IMR-90 (cell line): ENCODE measurements around the gene ZNF548. TPM values are rescaled to one million over a fixed set of nuclear protein-coding genes. Genes with fewer than 3 reads are reported as not detected.

ENCODE experiments used
- ATAC-seq: fragments of 200-7000 bp; cut with Tn5 transposase; 2 replicates; pipeline ENCODE4 v1.9.1; 2020; ENCODE audit warnings: low read depth, mild to moderate bottlenecking, moderate library complexity
- BruUV-seq: library from RNA; stranded (reverse); fragments of 400-500 nt; replicated peaks from 2 replicates; lab custom pipeline; 2021; lab: Mats Ljungman, UMichigan
- CTCF ChIA-PET: fragments of 300-600 bp; formaldehyde crosslinking; extraction: SDS; loops from one replicate; lab custom pipeline; 2021; ENCODE audit warnings: antibody characterized with exemption; lab: Yijun Ruan, JAX
- POLR2A ChIA-PET: fragments of 300-600 bp; sonication (Branson Sonifier 250); formaldehyde crosslinking; loops from one replicate; lab custom pipeline; 2022; ENCODE audit warnings: antibody characterized with exemption; ENCODE audit not compliant: unreplicated experiment; lab: Charles Lee
- DNase-seq: peaks from one replicate; pipeline ENCODE4 v3.0.0; 2013
- H2AFZ ChIP-seq: replicated peaks from 2 replicates; pipeline ENCODE3; 2013; ENCODE audit warnings: low read length, mild to moderate bottlenecking; ENCODE audit not compliant: poor library complexity
- H2AK5ac ChIP-seq: 2 replicates; pipeline ENCODE4 v1.6.1; 2013; ENCODE audit warnings: low read depth, low read length, inconsistent platforms
- H2AK9ac ChIP-seq: replicated peaks from 2 replicates; pipeline ENCODE3; 2013; ENCODE audit warnings: mild to moderate bottlenecking, low read depth, low read length, moderate library complexity; ENCODE audit not compliant: poor library complexity
- H2BK120ac ChIP-seq: 2 replicates; pipeline ENCODE4 v1.6.1; 2013; ENCODE audit warnings: low read depth, low read length, inconsistent platforms
- H2BK15ac ChIP-seq: 3 replicates; pipeline ENCODE4 v1.6.1; 2013; ENCODE audit warnings: low read depth, low read length, inconsistent platforms
- H2BK20ac ChIP-seq: 2 replicates; pipeline ENCODE4 v1.6.1; 2013; ENCODE audit warnings: low read depth, mild to moderate bottlenecking, inconsistent platforms, low read length, moderate library complexity
- H2BK5ac ChIP-seq: 2 replicates; pipeline ENCODE4 v1.6.1; 2013; ENCODE audit warnings: mild to moderate bottlenecking, low read depth, low read length, inconsistent platforms; ENCODE audit not compliant: poor library complexity, severe bottlenecking
- H3K14ac ChIP-seq: replicated peaks from 2 replicates; pipeline ENCODE4 v1.6.1; 2013; ENCODE audit warnings: low read depth, low read length, inconsistent platforms
- H3K18ac ChIP-seq: 2 replicates; pipeline ENCODE4 v1.6.1; 2013; ENCODE audit warnings: low read depth, low read length, control low read depth
- H3K23ac ChIP-seq: 2 replicates; pipeline ENCODE4 v1.6.1; 2013; ENCODE audit warnings: low read depth, low read length, inconsistent platforms
- H3K27ac ChIP-seq: 2 replicates; pipeline ENCODE4 v1.5.1; 2013; ENCODE audit warnings: mild to moderate bottlenecking, control low read depth, low read length; ENCODE audit not compliant: insufficient read depth
- H3K27me3 ChIP-seq: 2 replicates; pipeline ENCODE4 v1.6.1; 2013; ENCODE audit warnings: low read length; ENCODE audit not compliant: control insufficient read depth, insufficient read depth
- H3K36me3 ChIP-seq: 2 replicates; pipeline ENCODE4 v1.6.1; 2013; ENCODE audit warnings: low read length, mixed read lengths; ENCODE audit not compliant: control insufficient read depth, insufficient read depth
- H3K4ac ChIP-seq: 2 replicates; pipeline ENCODE4 v1.6.1; 2013; ENCODE audit warnings: low read depth, low read length, inconsistent platforms
- H3K4me1 ChIP-seq: 2 replicates; pipeline ENCODE4 v1.6.1; 2013; ENCODE audit warnings: low read length, mixed read lengths; ENCODE audit not compliant: control insufficient read depth, insufficient read depth
- H3K4me2 ChIP-seq: 2 replicates; pipeline ENCODE4 v1.6.1; 2013; ENCODE audit warnings: low read depth, mild to moderate bottlenecking, control low read depth, low read length, moderate library complexity
- H3K4me3 ChIP-seq: 2 replicates; pipeline ENCODE4 v1.5.1; 2013; ENCODE audit warnings: low read depth, mild to moderate bottlenecking, control low read depth, low read length, moderate library complexity; ENCODE audit not compliant: insufficient read depth
- H3K56ac ChIP-seq: 2 replicates; pipeline ENCODE4 v1.6.1; 2013; ENCODE audit warnings: low read length, inconsistent platforms; ENCODE audit not compliant: insufficient read depth; ENCODE audit errors: extremely low read depth
- H3K79me1 ChIP-seq, 2 experiments: 2 replicates each; pipeline ENCODE4 v1.6.1; 2013; ENCODE audit warnings: low read length in 2 of 2, inconsistent platforms in 1 of 2, low read depth in 1 of 2
- H3K9ac ChIP-seq: 2 replicates; pipeline ENCODE4 v1.6.1; 2013; ENCODE audit warnings: low read depth, low read length, control low read depth
- H3K9me1 ChIP-seq: 2 replicates; pipeline ENCODE4 v1.6.1; 2013; ENCODE audit warnings: low read length, inconsistent platforms; ENCODE audit not compliant: insufficient read depth
- H3K9me3 ChIP-seq: 2 replicates; pipeline ENCODE4 v1.6.1; 2013; ENCODE audit warnings: low read length; ENCODE audit not compliant: control insufficient read depth, insufficient read depth
- H4K20me1 ChIP-seq: 2 replicates; pipeline ENCODE4 v1.6.1; 2013; ENCODE audit warnings: low read length, inconsistent platforms; ENCODE audit not compliant: insufficient read depth
- H4K5ac ChIP-seq: 2 replicates; pipeline ENCODE4 v1.6.1; 2013; ENCODE audit warnings: mild to moderate bottlenecking, low read depth, low read length, control low read depth
- H4K8ac ChIP-seq, 2 experiments: 2 replicates each; pipeline ENCODE4 v1.6.1; 2013; ENCODE audit warnings: low read depth in 2 of 2, low read length in 2 of 2, control low read depth in 1 of 2, inconsistent platforms in 1 of 2
- H4K91ac ChIP-seq: 2 replicates; pipeline ENCODE4 v1.6.1; 2013; ENCODE audit warnings: low read depth, low read length, inconsistent platforms; ENCODE audit not compliant: insufficient read depth
- BHLHE40 ChIP-seq: fragments of 150-350 bp; IDR thresholded peaks from 2 replicates; pipeline ENCODE4 v1.6.1; 2016; ENCODE audit warnings: mild to moderate bottlenecking, low read depth, low read length
- CEBPB ChIP-seq: IDR thresholded peaks from 2 replicates; pipeline ENCODE4 v1.6.1; 2012; ENCODE audit warnings: low read depth, low read length, improper control_type of control experiment
- CHD1 ChIP-seq: IDR thresholded peaks from 2 replicates; pipeline ENCODE4 v1.6.1; 2012; ENCODE audit warnings: low read depth, low read length, improper control_type of control experiment
- ELK1 ChIP-seq: fragments of 150-350 bp; IDR thresholded peaks from 2 replicates; pipeline ENCODE4 v1.6.1; 2016; ENCODE audit warnings: low read depth, mild to moderate bottlenecking, low read length, moderate library complexity, borderline replicate concordance
- MAZ ChIP-seq: IDR thresholded peaks from 2 replicates; pipeline ENCODE4 v1.6.1; 2012; ENCODE audit warnings: low read depth, mild to moderate bottlenecking, low read length, improper control_type of control experiment, moderate library complexity, borderline replicate concordance
- MXI1 ChIP-seq: IDR thresholded peaks from 2 replicates; pipeline ENCODE4 v1.6.1; 2012; ENCODE audit warnings: low read depth, mild to moderate bottlenecking, low read length, moderate library complexity, borderline replicate concordance
- NFE2L2 ChIP-seq: fragments of 150-350 bp; IDR thresholded peaks from 2 replicates; pipeline ENCODE4 v1.6.1; 2016; ENCODE audit warnings: low read depth, mild to moderate bottlenecking, low read length
- POLR2A ChIP-seq: IDR thresholded peaks from 2 replicates; pipeline ENCODE4 v1.6.1; 2012; ENCODE audit warnings: mild to moderate bottlenecking, low read depth, low read length
- RAD21 ChIP-seq: IDR thresholded peaks from 2 replicates; pipeline ENCODE4 v1.6.1; 2012; ENCODE audit warnings: low read length, improper control_type of control experiment
- RFX5 ChIP-seq: IDR thresholded peaks from 2 replicates; pipeline ENCODE4 v1.8.0; 2012; ENCODE audit warnings: low read depth, mild to moderate bottlenecking, low read length, moderate library complexity
- USF2 ChIP-seq: fragments of 150-350 bp; IDR thresholded peaks from 2 replicates; pipeline ENCODE4 v1.6.1; 2017; ENCODE audit warnings: mild to moderate bottlenecking, antibody characterized with exemption, low read length, low read depth
- WGBS, 2 experiments: methylation state at CpG; one replicate each; pipeline versions ENCODE4 v1.1.5 to v1.1.7; 2013; ENCODE audit warnings: missing lambda C conversion rate in 2 of 2; ENCODE audit not compliant: insufficient read length in 1 of 2; ENCODE audit errors: extremely low coverage in 2 of 2; 5-methylcytosine and 5-hydroxymethylcytosine counted together
- dilution Hi-C: fragments of 300-500 bp; cut with HindIII; formaldehyde crosslinking; loops from one replicate; pipeline ENCODE4 v1.14.3; 2018; ENCODE audit warnings: low sequenced_read_pairs; ENCODE audit not compliant: unreplicated experiment
- in situ Hi-C: fragments of 300-500 bp; cut with MboI; formaldehyde crosslinking; loops from 3 replicates; pipeline ENCODE4 v1.14.3; 2019; ENCODE audit warnings: low sequenced_read_pairs, inconsistent platforms, mixed read lengths
- intact Hi-C: fragments of 100-400 bp; cut with micrococcal nuclease; formaldehyde crosslinking; loops from 2 replicates; pipeline ENCODE4 v1.10.0; 2022
- polyA plus RNA-seq, 3 experiments: library from polyadenylated mRNA; depleted of rRNA; stranded (reverse); fragments of >200 nt; gene quantifications; 2 replicates each; pipeline ENCODE4 v1.2.3, GENCODE V29; 2012; ENCODE audit warnings: low replicate concordance in 1 of 3
- total RNA-seq: library from RNA; depleted of rRNA; stranded (reverse); fragments of >200 nt; gene quantifications from 2 replicates; pipeline ENCODE4 v1.2.3, GENCODE V29; 2012

The ZNF548 gene
- total and polyA plus RNA-seq, 2 of the 4 experiments (the other 2 are of a cell fraction): 7.5 to 24.2 TPM

- intact Hi-C loops (no loop called here), dilution Hi-C loops (no loop called here), in situ Hi-C loops (no loop called here)
- no peak overlapping the region for H3K14ac ChIP-seq
- no peak for ATAC-seq
- no peak overlapping the region for H3K27ac ChIP-seq
- H3K36me3 ChIP-seq: peaks cover 52% of the 10 kb centered on the region
- H2AK5ac ChIP-seq: no peak overlapping the region
- H3K9me3 ChIP-seq: peaks cover 2% of the 10 kb centered on the region; the same call in 1 of the 2 replicates
- no peak overlapping the region for H2AK9ac ChIP-seq
- H3K4me1 ChIP-seq: peaks cover 1% of the 10 kb centered on the region; the same call in 1 of the 2 replicates
- peaks cover 7% of the 10 kb centered on the region for H3K9me1 ChIP-seq
- no peak overlapping the region for H4K91ac ChIP-seq
- H2BK20ac ChIP-seq: no peak overlapping the region
- no peak overlapping the region for H3K9ac ChIP-seq
- ChIA-PET POLR2A (no interaction called here), CTCF (no interaction called here)
- no peak for TF ChIP-seq MAZ
- no peak for TF ChIP-seq BHLHE40
- no peak for TF ChIP-seq ELK1
- TF ChIP-seq MXI1: no peak
- no peak for TF ChIP-seq CHD1
- no peak for TF ChIP-seq NFE2L2
- no peak for TF ChIP-seq CEBPB
- no peak for TF ChIP-seq RFX5
- TF ChIP-seq POLR2A: no peak
- no peak for TF ChIP-seq RAD21
- no peak for TF ChIP-seq USF2
- H3K4ac ChIP-seq: no peak overlapping the region
- peaks cover 28 to 60% of the 10 kb centered on the region in 2 experiments; a peak in 3 of 4 replicates for H3K79me1 ChIP-seq
- H3K27me3 ChIP-seq: no peaks in the 10 kb centered on the region
- no peak overlapping the region for H3K4me2 ChIP-seq
- H3K4me3 ChIP-seq: no peak overlapping the region
- WGBS, 2 experiments: 80% methylated on average over 1 of the region's 5 CpGs; no CpG with 5 or more reads in 1 of the 2 experiments
- no peak overlapping the region for H2AFZ ChIP-seq
- H4K8ac ChIP-seq: no peak overlapping the region
- H3K23ac ChIP-seq: no peak overlapping the region
- 0 out of 2 replicates have a peak, but pooled peaks cover 6% of the 10 kb centered on the region for H4K20me1 ChIP-seq
- no peak overlapping the region for H3K18ac ChIP-seq
- H2BK15ac ChIP-seq: no peak overlapping the region
- H2BK120ac ChIP-seq: no peak overlapping the region
- H4K5ac ChIP-seq: no peak overlapping the region
- H3K56ac ChIP-seq: no peak overlapping the region
- no TSS peak for BruUV-seq
- no peak overlapping the region for H2BK5ac ChIP-seq
- no peak for DNase-seq
Measured at GRCh38 chr19:57357406-57357805, 32.2 kb upstream of the ZNF548 start.
